Hypothalamus (tissue), 51 donors: Measurements from ENCODE around the gene EYS.

Source experiments
- DNase-seq, 51 donors: peaks; one replicate each; lab custom pipeline; 2025; lab: John Stamatoyannopoulos, UW

EYS gene

GRCh38 chr6:64214373-64214772 lies 1492.7 kb downstream of the EYS start:
- DNase-seq = no peak

- no peak for DNase-seq
Measured at GRCh38 chr6:64213697-64214096, 1493.3 kb downstream of the EYS start.

DNA sequence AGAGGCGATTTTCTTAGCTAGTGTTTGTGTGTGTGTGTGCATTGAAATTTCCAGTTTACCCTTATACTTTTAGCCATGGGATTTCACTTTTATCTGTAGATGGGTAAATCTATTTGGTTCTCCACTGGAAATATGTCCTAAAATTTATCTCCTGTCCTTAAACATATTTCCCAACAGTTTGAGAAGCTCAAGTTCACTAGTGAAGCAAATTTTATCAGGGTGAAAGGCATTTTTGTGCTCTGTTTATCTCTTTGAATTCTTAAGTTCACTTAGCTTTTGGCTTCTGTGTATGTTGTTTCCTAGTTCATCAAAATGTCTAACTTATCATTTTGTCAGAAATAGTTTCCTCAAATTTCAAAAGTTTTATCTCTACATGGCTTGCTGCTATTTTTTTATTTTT lies 1509.8 kb downstream of the EYS start:
- DNase-seq = no peak

- DNase-seq = no peak
Measured at GRCh38 chr6:64186592-64186991, 1520.4 kb downstream of the EYS start.

DNA sequence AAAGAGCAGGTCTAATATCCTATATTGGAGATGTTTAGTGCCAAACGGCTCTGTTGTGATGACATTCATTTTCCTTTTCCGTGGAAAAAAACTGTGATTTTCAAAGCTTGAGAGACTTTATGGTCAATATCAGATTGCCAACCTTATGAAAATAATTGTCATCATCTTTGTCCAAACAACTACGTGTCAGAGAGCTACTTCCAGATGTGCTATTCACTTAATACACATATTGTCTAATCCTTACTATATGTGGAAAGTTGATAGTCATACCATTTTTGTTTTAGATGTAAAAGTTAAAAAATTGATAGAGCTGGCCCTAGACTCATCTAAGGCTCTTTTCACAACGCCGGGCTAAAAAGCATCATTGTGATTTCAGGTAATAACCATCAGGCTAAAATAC lies 1521.4 kb downstream of the EYS start:
- DNase-seq = no peak

DNA sequence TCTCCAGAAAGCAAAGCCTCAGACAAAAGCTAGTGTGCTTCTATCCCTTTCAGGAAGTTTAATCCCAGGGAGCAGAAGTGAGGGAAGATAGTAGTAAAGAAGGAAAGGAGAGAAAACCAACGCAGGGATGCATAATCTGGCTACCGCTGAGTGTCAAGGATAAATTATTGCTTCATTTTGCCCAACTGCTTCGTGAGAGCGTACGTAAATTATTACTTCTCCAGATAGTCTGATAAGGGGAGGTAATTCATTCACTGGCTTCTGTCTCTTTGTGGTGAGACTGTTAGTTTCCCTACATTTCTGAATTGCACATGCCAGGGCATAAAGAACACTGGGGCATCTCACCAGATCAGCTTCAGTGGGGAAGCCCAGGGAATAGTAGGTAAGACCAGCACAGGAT lies 1531.7 kb downstream of the EYS start:
- no peak for DNase-seq

- no peak for DNase-seq
Measured at GRCh38 chr6:64170316-64170715, 1536.7 kb downstream of the EYS start.

DNA sequence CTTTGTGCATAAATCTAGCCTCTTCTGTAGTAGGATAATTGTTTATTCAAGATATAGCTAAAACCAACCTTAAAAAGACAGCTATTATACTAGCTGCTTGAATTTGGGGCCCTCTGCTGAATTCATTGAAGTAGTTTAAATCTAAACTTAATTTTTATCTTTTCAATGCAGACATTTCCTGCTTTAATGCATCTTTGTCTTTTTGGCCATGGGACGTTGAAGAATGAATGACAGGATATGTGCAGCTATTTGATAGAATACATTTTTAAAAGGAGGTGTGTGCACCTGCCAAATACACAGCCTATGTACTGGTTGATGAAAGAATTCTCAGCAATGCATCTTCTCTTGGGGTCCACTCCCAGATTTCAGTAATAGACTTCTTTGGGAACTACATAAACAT lies 1546.5 kb downstream of the EYS start:
- no peak for DNase-seq

DNA sequence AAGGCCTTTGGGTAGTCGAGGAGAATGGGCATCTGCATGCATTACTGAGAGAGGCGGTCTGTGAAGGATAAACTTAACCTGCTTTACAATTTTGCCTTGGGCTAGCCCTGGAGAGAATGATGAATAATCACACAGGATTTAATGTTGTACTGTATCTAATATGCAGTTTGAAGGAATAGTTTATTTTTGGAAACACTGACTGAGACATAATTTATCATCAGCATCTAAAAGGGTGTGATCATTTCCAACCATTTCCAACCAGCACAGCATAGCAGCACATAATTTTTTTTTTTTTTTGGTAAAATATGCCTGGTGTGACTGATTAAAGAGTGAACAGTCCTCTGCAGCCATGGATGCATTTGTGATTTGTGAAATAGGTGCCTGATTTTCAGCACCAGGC lies 1552.0 kb downstream of the EYS start:
- DNase-seq = no peak

DNA sequence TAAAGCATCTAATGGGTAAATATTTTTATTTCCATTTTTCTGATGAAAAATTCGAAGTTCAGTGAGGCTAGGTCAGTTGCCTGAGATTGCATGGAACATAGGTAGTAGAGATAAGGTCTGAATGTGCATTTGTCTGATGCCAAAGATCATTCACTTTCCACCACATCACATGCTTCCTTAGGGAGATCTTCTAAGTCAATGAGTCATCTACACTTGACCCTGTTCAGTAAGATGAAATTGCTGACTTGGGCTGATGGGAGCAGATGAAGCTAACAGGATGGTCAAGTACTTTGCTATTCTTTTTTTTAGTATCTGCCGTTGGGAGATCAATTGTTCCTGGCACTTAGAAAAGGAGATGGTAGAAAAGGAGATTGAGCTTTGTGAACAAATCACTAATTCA lies 1560.2 kb downstream of the EYS start:
- no peak for DNase-seq

DNA sequence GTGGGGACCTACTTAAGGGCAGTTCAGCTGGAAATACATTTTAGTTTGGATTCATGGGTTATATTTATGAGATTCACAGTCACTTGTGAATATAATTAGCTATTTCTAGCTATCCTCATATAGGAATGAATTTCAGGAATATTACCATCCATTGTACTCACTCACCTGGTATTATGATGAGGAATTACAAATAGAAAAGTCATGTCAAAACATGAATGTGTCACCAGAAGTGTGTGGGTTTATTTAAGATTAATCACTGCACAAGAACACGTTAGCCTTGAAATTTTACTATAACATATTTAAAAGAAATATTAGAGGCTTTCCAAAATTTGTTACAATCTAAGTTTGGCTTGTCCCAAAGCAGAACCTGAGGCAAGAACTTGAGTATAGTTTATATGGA lies 1560.9 kb downstream of the EYS start:
- DNase-seq = no peak

- DNase-seq = no peak
Measured at GRCh38 chr6:64145658-64146057, 1561.4 kb downstream of the EYS start.

DNA sequence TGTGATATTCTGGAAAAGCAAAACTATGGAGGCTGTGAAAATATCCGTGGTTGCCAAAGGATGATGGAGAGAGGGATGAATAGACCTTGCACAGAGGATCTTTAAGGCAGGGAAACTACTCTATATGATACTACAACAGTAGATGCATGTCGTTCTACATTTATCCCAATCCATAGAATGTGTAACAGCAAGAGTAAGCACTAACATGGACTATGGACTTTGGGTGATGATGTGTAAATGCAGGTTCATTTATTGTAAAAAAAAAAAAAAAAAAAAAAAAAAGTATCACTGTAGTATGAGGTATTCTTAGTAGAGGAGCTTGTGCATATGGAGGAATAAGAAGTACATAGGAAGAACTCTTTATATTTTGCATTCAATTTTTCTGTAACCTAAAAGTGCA lies 1563.9 kb downstream of the EYS start:
- DNase-seq = no peak

DNA sequence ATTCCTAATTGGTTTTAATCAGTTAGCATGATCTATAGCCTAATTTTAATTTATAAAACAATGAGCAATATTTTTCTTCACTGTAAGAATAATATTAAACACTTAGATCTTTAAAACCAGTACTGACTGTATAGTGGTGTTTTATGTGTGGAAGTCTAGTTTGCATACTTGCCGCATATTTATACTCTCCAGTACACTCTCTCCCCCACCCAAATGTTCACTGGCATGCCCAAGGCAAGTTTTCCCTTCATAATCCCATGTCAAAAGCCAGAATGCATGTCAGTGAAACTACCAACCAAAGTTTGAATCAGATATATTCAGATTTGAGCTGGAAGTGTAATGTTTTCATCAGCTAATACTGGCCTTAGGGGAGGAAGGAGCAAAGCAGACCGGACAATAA lies 1565.3 kb downstream of the EYS start:
- DNase-seq = no peak

GRCh38 chr6:64128301-64129024 lies 1578.6 kb downstream of the EYS start:
- no peak for DNase-seq

DNA sequence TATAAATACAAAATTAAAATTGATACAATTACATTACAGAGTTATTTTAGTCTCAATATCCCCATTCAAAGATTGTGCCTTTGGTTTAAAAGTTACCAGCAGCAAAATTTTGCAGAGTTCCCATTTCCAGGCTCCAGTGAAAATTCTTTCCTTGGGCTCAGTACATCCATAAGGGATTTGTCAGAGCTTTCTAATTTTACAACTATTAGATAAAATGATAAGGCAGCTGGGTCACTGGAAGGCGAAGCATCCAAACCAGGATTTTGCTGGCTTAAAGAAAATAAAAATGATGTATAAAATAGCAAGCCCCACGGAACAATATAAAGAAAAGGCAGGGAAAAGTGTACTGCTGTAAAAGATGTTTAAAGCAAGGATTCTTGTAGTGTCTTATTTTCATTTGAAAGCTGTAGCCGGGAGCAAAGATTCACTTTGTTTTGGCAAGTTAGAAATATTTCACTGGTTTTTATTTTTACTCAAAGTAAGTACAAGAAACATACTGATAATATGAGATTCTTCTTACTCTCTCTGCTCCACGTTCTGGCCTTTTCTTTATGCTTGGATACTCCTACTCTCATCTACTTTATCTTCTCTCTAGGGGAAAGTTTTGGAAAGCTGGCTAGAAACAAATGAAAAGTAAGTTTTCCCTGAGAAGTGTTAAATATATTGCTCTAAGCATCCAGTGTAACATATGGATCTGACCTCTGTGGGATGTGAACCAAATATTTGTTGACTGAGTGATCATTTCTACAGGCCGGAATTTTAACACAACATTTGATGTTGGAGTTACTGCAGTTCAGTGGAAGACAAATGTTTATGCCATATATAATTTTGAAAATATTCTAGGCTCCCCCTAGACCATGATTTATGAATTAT lies 1583.0 kb downstream of the EYS start:
- no peak for DNase-seq

DNA sequence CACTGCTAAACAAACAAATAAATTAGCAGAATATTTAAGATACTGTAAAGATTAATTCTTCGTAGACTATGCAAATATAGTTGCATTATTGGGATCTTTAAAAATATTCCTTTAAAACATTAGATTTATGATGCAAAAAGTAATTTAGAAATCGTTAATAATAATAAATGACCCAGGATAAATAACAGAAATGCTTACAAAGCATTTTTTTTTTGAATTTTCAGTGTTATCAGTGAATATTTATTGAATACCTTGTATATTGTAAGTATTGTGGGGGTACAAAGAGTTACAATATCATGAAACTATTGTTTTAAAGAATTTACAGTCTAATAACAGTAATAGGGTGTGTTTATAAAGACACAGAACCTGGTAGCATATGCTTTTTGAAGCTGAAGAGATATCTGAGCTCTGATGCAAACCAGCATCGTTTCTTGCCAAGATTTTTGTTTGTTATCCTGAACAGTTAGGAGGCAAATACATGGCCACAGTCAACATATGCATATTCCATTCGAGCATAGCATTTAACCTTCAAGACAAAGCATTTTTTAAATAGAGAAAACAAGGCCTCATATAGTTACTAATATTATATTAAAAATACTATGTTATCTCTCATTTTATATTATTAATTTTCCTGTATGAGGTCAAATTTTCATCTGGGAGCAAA lies 1584.2 kb downstream of the EYS start:
- DNase-seq = no peak

- no peak for DNase-seq
Measured at GRCh38 chr6:64121011-64121565, 1585.9 kb downstream of the EYS start.

- DNase-seq = no peak
Measured at GRCh38 chr6:64113704-64114103, 1593.3 kb downstream of the EYS start.

DNA sequence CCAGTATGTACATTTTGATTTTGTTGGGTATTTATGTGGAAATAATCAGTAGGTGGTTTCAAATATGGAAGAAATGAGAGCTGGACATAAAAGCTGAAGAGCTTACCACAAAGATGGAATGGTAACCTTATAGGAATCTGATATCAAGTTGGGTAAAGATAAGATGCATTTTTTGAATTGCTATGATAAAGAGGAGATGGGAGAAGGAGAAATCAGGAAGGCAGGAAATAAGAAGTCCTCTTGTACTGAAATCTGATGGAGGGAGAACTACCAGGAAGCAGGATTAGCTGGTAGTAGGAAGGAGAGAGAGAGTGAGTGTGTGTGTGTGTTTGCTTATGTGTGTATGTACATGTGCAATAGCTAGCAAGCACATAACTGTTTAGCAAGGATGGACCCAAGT lies 1603.0 kb downstream of the EYS start:
- DNase-seq = no peak

DNA sequence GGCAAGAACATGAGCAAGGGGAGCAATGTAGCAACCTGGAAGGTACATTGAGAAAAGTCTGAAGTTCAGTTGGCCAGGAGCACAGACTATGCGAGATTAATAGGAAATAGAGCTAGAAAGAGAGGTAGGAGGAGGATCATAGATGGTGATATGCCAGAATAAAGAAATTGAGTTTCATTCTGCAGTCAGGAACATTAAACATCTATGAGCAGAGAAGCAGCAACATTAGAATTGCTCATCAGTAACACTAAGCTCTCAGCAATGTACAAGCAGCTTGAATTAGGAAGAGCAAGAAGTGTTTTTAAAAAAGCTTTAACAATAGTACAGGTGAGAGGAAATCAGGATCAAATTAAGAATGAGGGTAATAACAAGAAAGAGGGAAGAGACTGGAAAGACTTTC lies 1603.5 kb downstream of the EYS start:
- DNase-seq = no peak
